ENCODE data around the gene PROP1.
"Not testable (repeated sequence)": the region's sequence is repeated elsewhere in the genome, so short reads cannot be mapped to it uniquely, and the experiment has no call there.

The PROP1 gene
- long read RNA-seq = 0 reads

GRCh38 chr5:177995691-177996595 lies at the start of gene PROP1:
TSS of gene PROP1 (minus strand) at chr5:177996242. CDS start at chr5:177995933, 309 bp downstream.
- no peak for DNase-seq (ENCODE audit: low read depth in 1 of 2, low spot score in 1 of 2)
- H3K27me3 ChIP-seq (ENCODE audit: insufficient read depth, poor library complexity, severe bottlenecking) = peaks cover 2% of the 10 kb centered on the region
- H3K4me3 ChIP-seq (replicated peaks; ENCODE audit: insufficient read depth, low read length) = no peak within 1 kb of the TSS
- H3K27ac ChIP-seq (replicated peaks) = no peak within 1 kb of the TSS
- no peak for TF ChIP-seq CTCF (IDR thresholded peaks at IDR 0.05; ENCODE audit: insufficient read depth, low read length)
- TF ChIP-seq POLR2AphosphoS5 (IDR thresholded peaks at IDR 0.05; ENCODE audit: low read depth) = no peak
- no peak for TF ChIP-seq GABPA (IDR thresholded peaks at IDR 0.05; ENCODE audit: low read depth)
- no peak for TF ChIP-seq REST (IDR thresholded peaks at IDR 0.05; ENCODE audit: insufficient replicate concordance, low read depth)
- TF ChIP-seq SPI1 (IDR thresholded peaks at IDR 0.05; ENCODE audit: borderline replicate concordance, low read depth) = no peak

GRCh38 chr5:178019379-178020030 lies 23.5 kb upstream of the PROP1 start:
- not testable (repeated sequence) for H3K4me3 ChIP-seq (replicated peaks; ENCODE audit: insufficient read depth, low read length); H3K27me3 ChIP-seq (ENCODE audit: insufficient read depth, poor library complexity, severe bottlenecking); H3K27ac ChIP-seq (replicated peaks); DNase-seq (ENCODE audit: low read depth in 1 of 2, low spot score in 1 of 2)

GRCh38 chr5:178012758-178013157 lies 16.7 kb upstream of the PROP1 start:
- H3K27ac ChIP-seq (replicated peaks); H3K27me3 ChIP-seq (ENCODE audit: insufficient read depth, poor library complexity, severe bottlenecking); H3K4me3 ChIP-seq (replicated peaks; ENCODE audit: insufficient read depth, low read length); DNase-seq (ENCODE audit: low read depth in 1 of 2, low spot score in 1 of 2): not testable (repeated sequence)

GRCh38 chr5:178011816-178012554 lies 15.9 kb upstream of the PROP1 start:
- not testable (repeated sequence) for H3K4me3 ChIP-seq (replicated peaks; ENCODE audit: insufficient read depth, low read length); H3K27ac ChIP-seq (replicated peaks); H3K27me3 ChIP-seq (ENCODE audit: insufficient read depth, poor library complexity, severe bottlenecking); DNase-seq (ENCODE audit: low read depth in 1 of 2, low spot score in 1 of 2)

GRCh38 chr5:178007272-178007671 lies 11.2 kb upstream of the PROP1 start:
- H3K27ac ChIP-seq (replicated peaks); DNase-seq (ENCODE audit: low read depth in 1 of 2, low spot score in 1 of 2); H3K4me3 ChIP-seq (replicated peaks; ENCODE audit: insufficient read depth, low read length); H3K27me3 ChIP-seq (ENCODE audit: insufficient read depth, poor library complexity, severe bottlenecking): not testable (repeated sequence)

GRCh38 chr5:178006536-178007231 lies 10.6 kb upstream of the PROP1 start:
- H3K4me3 ChIP-seq (replicated peaks; ENCODE audit: insufficient read depth, low read length); DNase-seq (ENCODE audit: low read depth in 1 of 2, low spot score in 1 of 2); H3K27me3 ChIP-seq (ENCODE audit: insufficient read depth, poor library complexity, severe bottlenecking); H3K27ac ChIP-seq (replicated peaks): not testable (repeated sequence)

GRCh38 chr5:178006181-178006535 lies 10.1 kb upstream of the PROP1 start:
- H3K27me3 ChIP-seq (ENCODE audit: insufficient read depth, poor library complexity, severe bottlenecking); H3K27ac ChIP-seq (replicated peaks); H3K4me3 ChIP-seq (replicated peaks; ENCODE audit: insufficient read depth, low read length); DNase-seq (ENCODE audit: low read depth in 1 of 2, low spot score in 1 of 2): not testable (repeated sequence)
